Epithelial cell of esophagus (primary cell): ENCODE results near the gene CD6.
A peak's percentile ranks its signal among the peaks of the same experiment; 100 is the strongest.

Experiments used
- DNase-seq: peaks from one replicate; pipeline ENCODE4 v3.0.0; 2010; ENCODE audit warnings: low read depth
- H3K4me3 ChIP-seq: 2 replicates; pipeline ENCODE4 v1.5.1; 2011; ENCODE audit warnings: mild to moderate bottlenecking, low read length, control low read depth
- TF ChIP-seq, protein P1 (sequence below): IDR thresholded peaks from 2 replicates; pipeline ENCODE4 v1.5.1; 2011; ENCODE audit warnings: low read depth, mild to moderate bottlenecking, low read length, control low read depth, inconsistent platforms; ENCODE audit not compliant: insufficient read depth; ENCODE audit errors: missing control alignments

CD6 gene

GRCh38 chr11:61023966-61024295 lies 52.5 kb downstream of the CD6 start:
- no peak overlapping the region for H3K4me3 ChIP-seq
- TF ChIP-seq, protein P1, sequence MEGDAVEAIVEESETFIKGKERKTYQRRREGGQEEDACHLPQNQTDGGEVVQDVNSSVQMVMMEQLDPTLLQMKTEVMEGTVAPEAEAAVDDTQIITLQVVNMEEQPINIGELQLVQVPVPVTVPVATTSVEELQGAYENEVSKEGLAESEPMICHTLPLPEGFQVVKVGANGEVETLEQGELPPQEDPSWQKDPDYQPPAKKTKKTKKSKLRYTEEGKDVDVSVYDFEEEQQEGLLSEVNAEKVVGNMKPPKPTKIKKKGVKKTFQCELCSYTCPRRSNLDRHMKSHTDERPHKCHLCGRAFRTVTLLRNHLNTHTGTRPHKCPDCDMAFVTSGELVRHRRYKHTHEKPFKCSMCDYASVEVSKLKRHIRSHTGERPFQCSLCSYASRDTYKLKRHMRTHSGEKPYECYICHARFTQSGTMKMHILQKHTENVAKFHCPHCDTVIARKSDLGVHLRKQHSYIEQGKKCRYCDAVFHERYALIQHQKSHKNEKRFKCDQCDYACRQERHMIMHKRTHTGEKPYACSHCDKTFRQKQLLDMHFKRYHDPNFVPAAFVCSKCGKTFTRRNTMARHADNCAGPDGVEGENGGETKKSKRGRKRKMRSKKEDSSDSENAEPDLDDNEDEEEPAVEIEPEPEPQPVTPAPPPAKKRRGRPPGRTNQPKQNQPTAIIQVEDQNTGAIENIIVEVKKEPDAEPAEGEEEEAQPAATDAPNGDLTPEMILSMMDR: no peak
- no peak for DNase-seq

- TF ChIP-seq, protein P1: no peak
- no peak overlapping the region for H3K4me3 ChIP-seq
- no peak for DNase-seq
Measured at GRCh38 chr11:61024938-61025820, 53.7 kb downstream of the CD6 start.

- TF ChIP-seq, protein P1: no peak
- H3K4me3 ChIP-seq: no peak overlapping the region
- DNase-seq: no peak
Measured at GRCh38 chr11:61025821-61026120, 54.3 kb downstream of the CD6 start.

DNA sequence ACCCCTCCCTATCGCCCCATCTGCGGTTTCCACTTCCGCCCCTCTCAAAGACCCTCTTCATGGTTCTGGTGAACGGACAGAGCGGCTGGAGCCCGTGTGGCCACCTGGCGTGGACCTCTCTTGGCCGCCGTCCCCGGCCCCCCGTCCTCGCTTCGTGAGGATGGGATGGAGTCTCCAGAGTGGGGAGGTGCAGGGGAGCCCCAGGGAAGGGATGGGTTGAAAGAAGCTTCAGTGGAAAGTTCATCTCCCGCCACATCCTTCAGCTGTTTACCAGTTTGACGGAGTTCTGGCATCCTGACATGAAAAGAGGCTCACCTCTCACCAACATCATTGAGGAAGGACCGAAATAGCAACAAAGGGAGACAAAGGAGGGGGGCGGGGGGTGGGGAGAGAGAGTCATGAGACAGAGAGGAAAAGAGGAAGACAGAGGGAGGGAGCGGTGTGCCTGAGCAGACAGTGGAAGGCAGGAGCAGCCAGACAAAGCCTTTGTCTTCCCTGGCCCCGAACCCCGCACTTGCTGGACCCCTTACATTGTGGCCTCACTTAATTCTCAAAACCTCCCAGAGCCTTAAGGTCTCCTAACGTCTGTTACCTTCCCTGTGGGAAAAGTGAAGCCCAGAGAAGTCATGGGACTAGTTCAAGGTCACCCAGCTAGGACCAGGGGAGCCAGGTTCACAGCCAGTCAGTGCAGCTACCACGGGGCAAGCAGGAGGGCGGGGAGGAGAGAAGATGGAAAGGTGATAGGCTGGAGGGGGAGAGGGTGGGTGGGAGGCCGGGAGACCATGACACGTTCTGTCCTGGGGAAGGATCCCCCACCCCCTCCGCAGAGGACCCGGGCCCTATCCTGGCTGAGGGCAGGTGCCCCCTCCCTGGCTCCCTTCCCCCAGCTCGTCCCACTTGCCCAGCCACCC lies 54.9 kb downstream of the CD6 start:
- TF ChIP-seq, protein P1: no peak
- no peak for DNase-seq
- H3K4me3 ChIP-seq: no peak overlapping the region

- TF ChIP-seq, protein P1: no peak
- DNase-seq: no peak
- no peak overlapping the region for H3K4me3 ChIP-seq
Measured at GRCh38 chr11:61027141-61027840, 55.8 kb downstream of the CD6 start.

GRCh38 chr11:61028135-61028729 lies 56.8 kb downstream of the CD6 start:
- peak; percentile 39 for DNase-seq
- H3K4me3 ChIP-seq: no peak overlapping the region
- TF ChIP-seq, protein P1: no peak
